ENCODE measurements around the gene OXLD1.

- TF ChIP-seq EP300 (IDR thresholded peaks at IDR 0.05) = no peak
- TF ChIP-seq CTCF (IDR thresholded peaks at IDR 0.05) = no peak
- no peak for TF ChIP-seq POLR2AphosphoS5 (IDR thresholded peaks at IDR 0.05)
These were observed 30.0 kb upstream of the OXLD1 start for GRCh38 chr17:81696218-81696941.
